ENCODE measurements around the gene GABRP.
"Not testable (repeated sequence)": the region's sequence is repeated elsewhere in the genome, so short reads cannot be mapped to it uniquely, and the experiment has no call there.

GABRP gene

GRCh38 chr5:170792878-170793277 lies 9.4 kb downstream of the GABRP start:
- no peak for DNase-seq (ENCODE audit: low read depth in 2 of 2)

- no peak for DNase-seq (ENCODE audit: low read depth in 2 of 2)
These were observed 11.6 kb downstream of the GABRP start for GRCh38 chr5:170795154-170795553.

GRCh38 chr5:170805666-170806065 lies 22.1 kb downstream of the GABRP start:
- no peak for DNase-seq (ENCODE audit: low read depth in 2 of 2)

GRCh38 chr5:170809551-170809950 lies 26.0 kb downstream of the GABRP start:
- DNase-seq (ENCODE audit: low read depth in 2 of 2), result no peak

GRCh38 chr5:170811719-170812118 lies 28.2 kb downstream of the GABRP start:
- no peak for DNase-seq (ENCODE audit: low read depth in 2 of 2)

GRCh38 chr5:170813231-170813630 lies 29.7 kb downstream of the GABRP start:
- no peak for DNase-seq (ENCODE audit: low read depth in 2 of 2)

- DNase-seq (ENCODE audit: low read depth in 2 of 2), result no peak
These were observed 33.7 kb downstream of the GABRP start for GRCh38 chr5:170817195-170817594.

GRCh38 chr5:170818232-170818631 lies 34.7 kb downstream of the GABRP start:
- DNase-seq (ENCODE audit: low read depth in 2 of 2), result no peak

GRCh38 chr5:170819824-170820223 lies 36.3 kb downstream of the GABRP start:
- no peak for DNase-seq (ENCODE audit: low read depth in 2 of 2)

GRCh38 chr5:170821257-170821800 lies 37.8 kb downstream of the GABRP start:
- DNase-seq (ENCODE audit: low read depth in 2 of 2), result no peak

GRCh38 chr5:170826117-170826516 lies 42.6 kb downstream of the GABRP start:
- DNase-seq (ENCODE audit: low read depth in 2 of 2), result no peak

- DNase-seq (ENCODE audit: low read depth in 2 of 2), result no peak
These were observed 48.7 kb downstream of the GABRP start for GRCh38 chr5:170832241-170832640.

GRCh38 chr5:170833981-170834380 lies 50.5 kb downstream of the GABRP start:
- not testable (repeated sequence) for DNase-seq (ENCODE audit: low read depth in 2 of 2)

- DNase-seq (ENCODE audit: low read depth in 2 of 2), result no peak
These were observed 52.7 kb downstream of the GABRP start for GRCh38 chr5:170836226-170836625.

GRCh38 chr5:170843870-170844269 lies 60.3 kb downstream of the GABRP start:
- DNase-seq (ENCODE audit: low read depth in 2 of 2), result no peak

GRCh38 chr5:170844651-170845050 lies 61.1 kb downstream of the GABRP start:
- no peak for DNase-seq (ENCODE audit: low read depth in 2 of 2)

GRCh38 chr5:170846416-170846815 lies 62.9 kb downstream of the GABRP start:
- no peak for DNase-seq (ENCODE audit: low read depth in 2 of 2)

- DNase-seq (ENCODE audit: low read depth in 2 of 2), result no peak
These were observed 63.3 kb downstream of the GABRP start for GRCh38 chr5:170846846-170847245.

GRCh38 chr5:170848033-170848432 lies 64.5 kb downstream of the GABRP start:
- no peak for DNase-seq (ENCODE audit: low read depth in 2 of 2)

- no peak for DNase-seq (ENCODE audit: low read depth in 2 of 2)
These were observed 65.8 kb downstream of the GABRP start for GRCh38 chr5:170849374-170849773.

GRCh38 chr5:170854566-170854965 lies 71.0 kb downstream of the GABRP start:
- no peak for DNase-seq (ENCODE audit: low read depth in 2 of 2)

- DNase-seq (ENCODE audit: low read depth in 2 of 2), result no peak
These were observed 73.5 kb downstream of the GABRP start for GRCh38 chr5:170857066-170857465.

- DNase-seq (ENCODE audit: low read depth in 2 of 2), result no peak
These were observed 76.9 kb downstream of the GABRP start for GRCh38 chr5:170860415-170860814.
